Endothelial cell of umbilical vein (primary cell): ENCODE measurements around the gene SNCG. TPM values are rescaled to one million over a fixed set of nuclear protein-coding genes. Genes with fewer than 3 reads are reported as not detected.

Experiments used
- BruUV-seq: library from RNA; stranded (reverse); fragments of 400-500 nt; replicated peaks from 2 replicates; lab custom pipeline; 2021; lab: Mats Ljungman, UMichigan
- CTCF ChIA-PET: fragments of 300-600, 350-600 bp; sonication (Branson Sonifier 250); formaldehyde crosslinking; loops from one replicate; lab custom pipeline; 2021; ENCODE audit warnings: antibody characterized with exemption, inconsistent platforms; lab: Charles Lee
- POLR2A ChIA-PET: fragments of 300-600, 350-600 bp; sonication (Branson Sonifier 250); formaldehyde crosslinking; loops from one replicate; lab custom pipeline; 2021; ENCODE audit warnings: antibody characterized with exemption, inconsistent platforms; lab: Charles Lee
- DNase-seq: peaks from one replicate; pipeline ENCODE4 v3.0.0-alpha.2; 2011; ENCODE audit warnings: low read depth, low spot score
- FAIRE-seq: peaks from 2 replicates; lab custom pipeline; 2011; peaks lifted over from hg19 to GRCh38; lab: Jason Lieb, UNC
- H2AFZ ChIP-seq: 2 replicates; pipeline ENCODE4 v1.6.0; 2012; ENCODE audit warnings: low read depth, low read length, control low read depth, inconsistent platforms
- H3K27ac ChIP-seq: 2 replicates; pipeline ENCODE4 v1.5.1; 2011; ENCODE audit warnings: low read depth, mild to moderate bottlenecking, control low read depth, low read length, moderate library complexity; ENCODE audit not compliant: insufficient read depth
- H3K27me3 ChIP-seq, 2 experiments: 2 replicates each; pipeline versions ENCODE4 v1.6.0 to v1.6.1; 2011; ENCODE audit warnings: low read length in 2 of 2, mixed read lengths in 1 of 2; ENCODE audit not compliant: control insufficient read depth in 2 of 2, insufficient read depth in 2 of 2
- H3K36me3 ChIP-seq, 2 experiments: 2 replicates in 1 of 2; 3 replicates in 1 of 2; pipeline ENCODE4 v1.5.1; 2011; ENCODE audit warnings: low read length in 2 of 2, mild to moderate bottlenecking in 1 of 2, moderate library complexity in 1 of 2; ENCODE audit not compliant: control insufficient read depth in 2 of 2, insufficient read depth in 2 of 2; ENCODE audit errors: extremely low read depth in 1 of 2
- H3K4me1 ChIP-seq: 3 replicates; pipeline ENCODE4 v1.5.1; 2011; ENCODE audit warnings: mild to moderate bottlenecking, low read length; ENCODE audit not compliant: control insufficient read depth, insufficient read depth; ENCODE audit errors: extremely low read depth
- H3K4me2 ChIP-seq: 2 replicates; pipeline ENCODE4 v1.6.1; 2011; ENCODE audit warnings: low read length, control low read depth, mixed read lengths; ENCODE audit not compliant: insufficient read depth
- H3K4me3 ChIP-seq, 3 experiments: fragments of 200-600 bp in 1 of 3; sonication (generic), shearing (Covaris generic) in 1 of 3; replicated peaks in 1 of 3; 2 replicates each; pipeline ENCODE4 v1.5.1; 2011 to 2016; ENCODE audit warnings: control low read depth in 3 of 3, low read length in 3 of 3, mild to moderate bottlenecking in 2 of 3, inconsistent platforms in 1 of 3, low read depth in 1 of 3, moderate library complexity in 1 of 3; ENCODE audit not compliant: insufficient read depth in 1 of 3
- H3K79me2 ChIP-seq: 2 replicates; pipeline ENCODE4 v1.6.0; 2012; ENCODE audit warnings: low read length, inconsistent platforms; ENCODE audit not compliant: control insufficient read depth, insufficient read depth
- H3K9ac ChIP-seq: replicated peaks from 2 replicates; pipeline ENCODE3; 2011; ENCODE audit warnings: low read length, control low read depth; ENCODE audit not compliant: insufficient read depth; ENCODE audit errors: extremely low read depth
- H3K9me1 ChIP-seq: replicated peaks from 3 replicates; pipeline ENCODE4 v1.6.0; 2011; ENCODE audit warnings: mild to moderate bottlenecking, low read length; ENCODE audit not compliant: control insufficient read depth, insufficient read depth; ENCODE audit errors: extremely low read depth
- H3K9me3 ChIP-seq: replicated peaks from 2 replicates; pipeline ENCODE4 v1.5.1; 2012; ENCODE audit warnings: low read length, inconsistent platforms; ENCODE audit not compliant: control insufficient read depth, insufficient read depth
- H4K20me1 ChIP-seq: replicated peaks from 2 replicates; pipeline ENCODE3; 2011; ENCODE audit warnings: mild to moderate bottlenecking, low read length; ENCODE audit not compliant: control insufficient read depth, insufficient read depth; ENCODE audit errors: extremely low read depth
- EZH2 ChIP-seq: IDR thresholded peaks from 2 replicates; pipeline ENCODE4 v1.6.1; 2012; ENCODE audit warnings: borderline replicate concordance, low read depth, mild to moderate bottlenecking, moderate library complexity, low read length, inconsistent platforms; ENCODE audit not compliant: severe bottlenecking
- FOS ChIP-seq: IDR thresholded peaks from 2 replicates; pipeline ENCODE4 v1.6.1; 2011; ENCODE audit warnings: mild to moderate bottlenecking, low read length, moderate library complexity, borderline replicate concordance; ENCODE audit not compliant: insufficient read depth
- GATA2 ChIP-seq: IDR thresholded peaks from 2 replicates; pipeline ENCODE4 v1.7.0; 2011; ENCODE audit warnings: low read depth, mild to moderate bottlenecking, moderate library complexity, mixed read lengths, low read length; ENCODE audit not compliant: insufficient read length, insufficient read depth
- JUN ChIP-seq: IDR thresholded peaks from 2 replicates; pipeline ENCODE4 v1.6.1; 2011; ENCODE audit warnings: borderline replicate concordance, low read depth; ENCODE audit not compliant: insufficient read length, insufficient read depth
- MAX ChIP-seq: IDR thresholded peaks from 2 replicates; pipeline ENCODE4 v1.6.1; 2011; ENCODE audit not compliant: insufficient read depth, insufficient read length
- MYC ChIP-seq: IDR thresholded peaks from one replicate; pipeline ENCODE4 v1.6.1; 2011; ENCODE audit warnings: mild to moderate bottlenecking, low read depth, low read length
- POLR2A ChIP-seq: IDR thresholded peaks from 2 replicates; pipeline ENCODE4 v1.6.1; 2012; ENCODE audit warnings: low read depth, mild to moderate bottlenecking, control low read depth, low read length
- POLR2AphosphoS5 ChIP-seq: IDR thresholded peaks from 2 replicates; pipeline ENCODE4 v1.6.1; 2012; ENCODE audit warnings: low read depth, mild to moderate bottlenecking, control low read depth, low read length, moderate library complexity; ENCODE audit not compliant: insufficient read depth
- dilution Hi-C: fragments of 300-500 bp; cut with MboI; formaldehyde crosslinking; loops from one replicate; pipeline ENCODE4 v1.15.0; 2019; ENCODE audit warnings: low sequenced_read_pairs; ENCODE audit not compliant: extremely low pct_ligation_motif_present
- intact Hi-C: fragments of 100-400 bp; cut with micrococcal nuclease; formaldehyde crosslinking; loops from one replicate; pipeline ENCODE4 v1.10.0; 2022
- polyA plus RNA-seq, 4 experiments: library from polyadenylated mRNA; depleted of rRNA in 3 of 4; stranded (reverse) in 3 of 4; unstranded in 1 of 4; fragments of >200 nt; gene quantifications; 2 replicates each; pipeline versions ENCODE4 v1.2.1 to v1.2.3, GENCODE V29; 2011 to 2012; ENCODE audit warnings: missing spikeins in 1 of 4
- total RNA-seq: library from RNA; stranded (reverse); gene quantifications from 2 replicates; pipeline ENCODE4 v1.2.3, GENCODE V29; 2021
- TF ChIP-seq, protein P1 (sequence below), 2 donors: IDR thresholded peaks; 1 replicate in 1 of 2; 2 replicates in 1 of 2; pipeline ENCODE4 v1.5.1; 2011; ENCODE audit warnings: low read length in 2 of 2, mild to moderate bottlenecking in 2 of 2, moderate library complexity in 2 of 2, control low read depth in 1 of 2, inconsistent platforms in 1 of 2, low read depth in 1 of 2; ENCODE audit not compliant: insufficient read depth in 1 of 2; ENCODE audit errors: extremely low read depth in 1 of 2

Gene SNCG
- total and polyA plus RNA-seq, 2 donors (not counting 3 experiments of a cell fraction or from before 2014, with no cell fraction given): 31.4 to 60.8 TPM

DNA sequence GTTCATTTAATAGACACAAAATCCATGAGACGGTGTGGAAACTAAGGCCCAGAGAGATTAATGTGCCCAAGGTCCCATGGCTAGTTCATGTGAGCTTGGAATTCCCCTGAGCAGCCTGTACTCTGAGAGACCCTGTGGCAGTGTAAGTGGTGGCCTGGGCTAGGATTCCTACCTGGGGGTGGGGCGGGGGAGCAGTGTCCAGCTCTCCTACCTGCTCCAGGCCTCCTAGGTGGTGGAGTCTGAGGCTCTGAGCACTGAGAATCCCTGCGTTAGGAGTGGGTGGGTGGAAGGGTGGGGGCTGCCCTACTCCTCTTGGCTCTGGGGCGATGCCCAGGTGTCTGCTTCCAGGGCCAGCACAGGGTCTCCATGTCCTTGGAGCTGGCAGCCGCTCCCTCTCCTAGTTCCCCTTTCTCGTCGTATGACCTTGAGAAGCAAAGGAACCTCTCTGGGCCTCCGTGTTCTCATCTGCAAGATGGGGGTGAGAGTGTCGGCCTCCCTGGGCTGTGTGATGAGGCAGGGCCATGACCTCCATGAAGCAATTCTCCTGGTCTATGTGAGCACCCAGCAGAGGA lies 2.5 kb downstream of the SNCG start:
- no peaks in the 10 kb centered on the region for H3K27me3 ChIP-seq
- intact Hi-C loops (loop anchor here (1.0 kb wide), 2 partner anchors 22 to 273 kb away; no protein-coding TSS in a partner anchor), dilution Hi-C loops (no loop called here)
- no TSS peak for BruUV-seq
- TF ChIP-seq MAX (no peak), EZH2 (no peak), GATA2 (no peak), POLR2AphosphoS5 (no peak), FOS (no peak), MYC (no peak), JUN (no peak), POLR2A (no peak)
- TF ChIP-seq, protein P1, sequence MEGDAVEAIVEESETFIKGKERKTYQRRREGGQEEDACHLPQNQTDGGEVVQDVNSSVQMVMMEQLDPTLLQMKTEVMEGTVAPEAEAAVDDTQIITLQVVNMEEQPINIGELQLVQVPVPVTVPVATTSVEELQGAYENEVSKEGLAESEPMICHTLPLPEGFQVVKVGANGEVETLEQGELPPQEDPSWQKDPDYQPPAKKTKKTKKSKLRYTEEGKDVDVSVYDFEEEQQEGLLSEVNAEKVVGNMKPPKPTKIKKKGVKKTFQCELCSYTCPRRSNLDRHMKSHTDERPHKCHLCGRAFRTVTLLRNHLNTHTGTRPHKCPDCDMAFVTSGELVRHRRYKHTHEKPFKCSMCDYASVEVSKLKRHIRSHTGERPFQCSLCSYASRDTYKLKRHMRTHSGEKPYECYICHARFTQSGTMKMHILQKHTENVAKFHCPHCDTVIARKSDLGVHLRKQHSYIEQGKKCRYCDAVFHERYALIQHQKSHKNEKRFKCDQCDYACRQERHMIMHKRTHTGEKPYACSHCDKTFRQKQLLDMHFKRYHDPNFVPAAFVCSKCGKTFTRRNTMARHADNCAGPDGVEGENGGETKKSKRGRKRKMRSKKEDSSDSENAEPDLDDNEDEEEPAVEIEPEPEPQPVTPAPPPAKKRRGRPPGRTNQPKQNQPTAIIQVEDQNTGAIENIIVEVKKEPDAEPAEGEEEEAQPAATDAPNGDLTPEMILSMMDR (IDR thresholded peaks at IDR 0.05; ENCODE audit: extremely low read depth in 1 of 2, insufficient read depth in 1 of 2, low read depth in 1 of 2, low read length in 2 of 2): no peak
- no peaks in the 10 kb centered on the region for H3K36me3 ChIP-seq
- H3K4me2 ChIP-seq: no peak overlapping the region
- H3K4me1 ChIP-seq: peaks cover 42% of the 10 kb centered on the region
- H3K9ac ChIP-seq: no peak overlapping the region
- DNase-seq (no peak), FAIRE-seq (no peak)
- H3K4me3 ChIP-seq: no peak overlapping the region
- ChIA-PET POLR2A (interaction anchor here (0.6 to 1.1 kb wide), 3 partner anchors 9 to 189 kb away, joined by 3 to 4 read pairs (median 3); no protein-coding TSS in a partner anchor), CTCF (interaction anchor here (0.8 to 8.7 kb wide), 10 partner anchors 9 to 280 kb away, joined by 3 to 325 read pairs (median 6); no protein-coding TSS in a partner anchor)
- H3K79me2 ChIP-seq: peaks cover 21% of the 10 kb centered on the region
- no peak overlapping the region for H2AFZ ChIP-seq
- no peak overlapping the region for H3K27ac ChIP-seq
- H3K9me3 ChIP-seq: no peaks in the 10 kb centered on the region
- no peaks in the 10 kb centered on the region for H4K20me1 ChIP-seq
- H3K9me1 ChIP-seq: no peaks in the 10 kb centered on the region
